Liver (tissue), 9 donors: ENCODE results near the gene GRIA3. TPM values are rescaled to one million over a fixed set of nuclear protein-coding genes. Genes with fewer than 3 reads are reported as not detected.

Source experiments
- DNase-seq: peaks from one replicate; pipeline ENCODE4 v3.0.0-alpha.2; 2017; ENCODE audit warnings: low spot score
- H3K27ac ChIP-seq, 2 donors: one replicate each; pipeline ENCODE4 v1.7.0; 2013; ENCODE audit warnings: inconsistent platforms in 2 of 2, low read length in 2 of 2, control low read depth in 1 of 2, low read depth in 1 of 2, mild to moderate bottlenecking in 1 of 2
- H3K27me3 ChIP-seq, 4 donors: one replicate each; pipeline versions ENCODE4 v1.6.1 to v1.7.0; 2013; ENCODE audit warnings: low read length in 3 of 4, inconsistent platforms in 1 of 4, mild to moderate bottlenecking in 1 of 4, moderate library complexity in 1 of 4; ENCODE audit not compliant: control insufficient read depth in 4 of 4, insufficient read depth in 4 of 4
- H3K36me3 ChIP-seq, 4 donors: one replicate each; pipeline versions ENCODE4 v1.6.1 to v1.7.0; 2013; ENCODE audit warnings: low read length in 3 of 4, mild to moderate bottlenecking in 3 of 4, low read depth in 1 of 4, moderate library complexity in 1 of 4; ENCODE audit not compliant: control insufficient read depth in 4 of 4, insufficient read depth in 3 of 4
- H3K4me1 ChIP-seq, 4 donors: one replicate each; pipeline versions ENCODE4 v1.6.1 to v1.7.0; 2013; ENCODE audit warnings: low read length in 3 of 4, mild to moderate bottlenecking in 3 of 4, moderate library complexity in 1 of 4; ENCODE audit not compliant: control insufficient read depth in 4 of 4, insufficient read depth in 4 of 4
- H3K4me3 ChIP-seq, 3 donors: one replicate each; pipeline versions ENCODE4 v1.6.1 to v1.7.0; 2013; ENCODE audit warnings: low read length in 3 of 3, control low read depth in 1 of 3, low read depth in 1 of 3, mild to moderate bottlenecking in 1 of 3
- H3K9ac ChIP-seq, 2 donors: one replicate each; pipeline ENCODE4 v1.7.0; 2013; ENCODE audit warnings: low read length in 2 of 2, mild to moderate bottlenecking in 2 of 2, moderate library complexity in 2 of 2, control low read depth in 1 of 2, low read depth in 1 of 2
- H3K9me3 ChIP-seq, 4 donors: one replicate each; pipeline versions ENCODE4 v1.6.1 to v1.7.0; 2013; ENCODE audit warnings: low read length in 3 of 4; ENCODE audit not compliant: control insufficient read depth in 4 of 4
- ATF3 ChIP-seq: IDR thresholded peaks from 2 replicates; pipeline ENCODE4 v1.6.1; 2016; ENCODE audit warnings: antibody characterized with exemption
- EGR1 ChIP-seq, 2 donors: IDR thresholded peaks; 2 replicates each; pipeline ENCODE4 v1.6.1; 2016 to 2018; ENCODE audit warnings: antibody characterized with exemption in 2 of 2, low read depth in 2 of 2
- FOXA1 ChIP-seq: IDR thresholded peaks from 2 replicates; pipeline ENCODE4 v1.6.1; 2016; ENCODE audit warnings: antibody characterized with exemption
- FOXA2 ChIP-seq: IDR thresholded peaks from 2 replicates; pipeline ENCODE4 v1.6.1; 2016; ENCODE audit warnings: antibody characterized with exemption
- HNF4A ChIP-seq, 2 donors: conservative IDR thresholded peaks; 2 replicates each; pipeline ENCODE4 v1.6.1; 2016; ENCODE audit warnings: antibody characterized with exemption in 2 of 2, mild to moderate bottlenecking in 2 of 2
- JUND ChIP-seq, 2 donors: IDR thresholded peaks; 2 replicates each; pipeline ENCODE4 v1.6.1; 2016; ENCODE audit warnings: antibody characterized with exemption in 2 of 2
- MAX ChIP-seq: IDR thresholded peaks from 2 replicates; pipeline ENCODE4 v1.6.1; 2016; ENCODE audit warnings: antibody characterized with exemption
- REST ChIP-seq: IDR thresholded peaks from 2 replicates; pipeline ENCODE4 v1.6.1; 2016; ENCODE audit warnings: antibody characterized with exemption, mild to moderate bottlenecking
- SP1 ChIP-seq: IDR thresholded peaks from 2 replicates; pipeline ENCODE4 v1.6.1; 2018; ENCODE audit warnings: antibody characterized with exemption, mild to moderate bottlenecking
- TAF1 ChIP-seq: conservative IDR thresholded peaks from 2 replicates; pipeline ENCODE4 v1.6.1; 2016; ENCODE audit warnings: antibody characterized with exemption, mild to moderate bottlenecking
- YY1 ChIP-seq: IDR thresholded peaks from 2 replicates; pipeline ENCODE4 v1.6.1; 2016; ENCODE audit warnings: antibody characterized with exemption, mild to moderate bottlenecking
- ZBTB33 ChIP-seq: IDR thresholded peaks from 2 replicates; pipeline ENCODE4 v1.6.1; 2016; ENCODE audit warnings: antibody characterized with exemption
- WGBS: extraction: QIAGEN DNeasy Blood & Tissue Kit; methylation state at CpG from one replicate; pipeline ENCODE4 v1.1.7; 2013; 5-methylcytosine and 5-hydroxymethylcytosine counted together
- polyA plus RNA-seq, 2 donors: library from polyadenylated mRNA; stranded (reverse) in 1 of 2; unstranded in 1 of 2; fragments of 200-250 nt in 1 of 2; fragments of >200 nt in 1 of 2; fragmentation: Nextera tagmentation in 1 of 2; extraction: Ambion mirVana in 1 of 2; gene quantifications; one replicate each; pipeline versions ENCODE4 v1.2.1 to v1.2.3, GENCODE V29; 2013 to 2015
- total RNA-seq, 2 donors: library from RNA; depleted of rRNA; stranded (reverse); fragments of >200 nt; gene quantifications; one replicate each; pipeline ENCODE4 v1.2.3, GENCODE V29; 2014
- donor health status: healthy.
- donor health status: healthy.
- donor health status: healthy.
- donor health status: healthy.
- donor health status: healthy.

The GRIA3 gene
- total and polyA plus RNA-seq, 4 donors = 1.5 to 3.4 (median 2.9) TPM

- H3K4me3 ChIP-seq = no peak overlapping the region
- WGBS = 93% methylated on average over 1 of the region's 1 CpG
Measured at GRCh38 chrX:123311486-123311885, 127.4 kb downstream of the GRIA3 start.

GRCh38 chrX:123313486-123313885 is 129.4 kb downstream of the GRIA3 start:
- H3K4me1 ChIP-seq = no peaks in the 10 kb centered on the region
- H3K9ac ChIP-seq = no peak overlapping the region
- no peak overlapping the region for H3K27ac ChIP-seq
- H3K9me3 ChIP-seq = no peaks in the 10 kb centered on the region
- H3K27me3 ChIP-seq = no peaks in the 10 kb centered on the region
- TF ChIP-seq EGR1 (IDR thresholded peaks at IDR 0.05; ENCODE audit: low read depth in 2 of 2) (no peak), MAX (no peak), YY1 (no peak), ZBTB33 (no peak), HNF4A (conservative IDR thresholded peaks at IDR 0.05) (no peak), FOXA2 (no peak), JUND (IDR thresholded peaks at IDR 0.05) (no peak)
- H3K36me3 ChIP-seq = no peaks in the 10 kb centered on the region
- no peak for DNase-seq
- H3K4me3 ChIP-seq = no peak overlapping the region

More at GRCh38 chrX:123311486-123311885, 127.4 kb downstream of the GRIA3 start:
- no peak for TF ChIP-seq FOXA1
- TF ChIP-seq ATF3 = no peak
- no peak for TF ChIP-seq REST
- TF ChIP-seq YY1 = no peak
- no peak for TF ChIP-seq TAF1
- TF ChIP-seq JUND (IDR thresholded peaks at IDR 0.05) = no peak
- TF ChIP-seq SP1 = no peak
- no peaks in the 10 kb centered on the region for H3K27me3 ChIP-seq
- H3K9ac ChIP-seq = no peak overlapping the region
- no peak for DNase-seq
- no peak overlapping the region for H3K27ac ChIP-seq
- no peaks in the 10 kb centered on the region for H3K4me1 ChIP-seq
- no peaks in the 10 kb centered on the region for H3K9me3 ChIP-seq
- no peaks in the 10 kb centered on the region for H3K36me3 ChIP-seq

- Histone ChIP-seq H3K4me3 (no peak overlapping the region), H3K4me1 (no peaks in the 10 kb centered on the region), H3K36me3 (no peaks in the 10 kb centered on the region), H3K27ac (no peak overlapping the region), H3K9me3 (no peaks in the 10 kb centered on the region), H3K27me3 (no peaks in the 10 kb centered on the region), H3K9ac (no peak overlapping the region)
- no peak for DNase-seq
- 94% methylated on average over 4 of the region's 4 CpGs for WGBS
- no peak for TF ChIP-seq ZBTB33
Measured at GRCh38 chrX:123320622-123321021, 136.5 kb downstream of the GRIA3 start.
